Panc1 (cell line): ENCODE results near the gene CRK.
"Not testable (repeated sequence)": the region's sequence is repeated elsewhere in the genome, so short reads cannot be mapped to it uniquely, and the experiment has no call there.

Experiments
- POLR2AphosphoS5 ChIP-seq: IDR thresholded peaks from 2 replicates; pipeline ENCODE4 v1.6.1; 2012; ENCODE audit warnings: mild to moderate bottlenecking, low read depth, low read length, moderate library complexity
- SIN3A ChIP-seq: IDR thresholded peaks from 2 replicates; pipeline ENCODE4 v1.6.1; 2012; ENCODE audit warnings: low read depth, mild to moderate bottlenecking, low read length, moderate library complexity, borderline replicate concordance; ENCODE audit not compliant: insufficient read depth
- TF ChIP-seq, protein P1 (sequence below): fragments of 450-650 bp; IDR thresholded peaks from 2 replicates; pipeline ENCODE4 v1.5.1; 2017; ENCODE audit warnings: mild to moderate bottlenecking

- TF ChIP-seq, protein P1, sequence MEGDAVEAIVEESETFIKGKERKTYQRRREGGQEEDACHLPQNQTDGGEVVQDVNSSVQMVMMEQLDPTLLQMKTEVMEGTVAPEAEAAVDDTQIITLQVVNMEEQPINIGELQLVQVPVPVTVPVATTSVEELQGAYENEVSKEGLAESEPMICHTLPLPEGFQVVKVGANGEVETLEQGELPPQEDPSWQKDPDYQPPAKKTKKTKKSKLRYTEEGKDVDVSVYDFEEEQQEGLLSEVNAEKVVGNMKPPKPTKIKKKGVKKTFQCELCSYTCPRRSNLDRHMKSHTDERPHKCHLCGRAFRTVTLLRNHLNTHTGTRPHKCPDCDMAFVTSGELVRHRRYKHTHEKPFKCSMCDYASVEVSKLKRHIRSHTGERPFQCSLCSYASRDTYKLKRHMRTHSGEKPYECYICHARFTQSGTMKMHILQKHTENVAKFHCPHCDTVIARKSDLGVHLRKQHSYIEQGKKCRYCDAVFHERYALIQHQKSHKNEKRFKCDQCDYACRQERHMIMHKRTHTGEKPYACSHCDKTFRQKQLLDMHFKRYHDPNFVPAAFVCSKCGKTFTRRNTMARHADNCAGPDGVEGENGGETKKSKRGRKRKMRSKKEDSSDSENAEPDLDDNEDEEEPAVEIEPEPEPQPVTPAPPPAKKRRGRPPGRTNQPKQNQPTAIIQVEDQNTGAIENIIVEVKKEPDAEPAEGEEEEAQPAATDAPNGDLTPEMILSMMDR, result not testable (repeated sequence)
- not testable (repeated sequence) for TF ChIP-seq POLR2AphosphoS5, SIN3A
Measured at GRCh38 chr17:1395876-1396665, 60.0 kb downstream of the CRK start.
